ENCODE measurements around the gene ZNF212. TPM values are rescaled to one million over a fixed set of nuclear protein-coding genes. Genes with fewer than 3 reads are reported as not detected.
"Not testable (repeated sequence)": the region's sequence is repeated elsewhere in the genome, so short reads cannot be mapped to it uniquely, and the experiment has no call there.

Gene ZNF212
- total RNA-seq, 1 donor from 2014 or later, result 4.8 TPM

- intact Hi-C loops (cut with DNase I), result no loop called here
- DNase-seq (ENCODE audit: missing footprints), result no peak
- ATAC-seq, result no peak
These were observed 2.2 kb downstream of the ZNF212 start for GRCh38 chr7:149241696-149242095.

DNA sequence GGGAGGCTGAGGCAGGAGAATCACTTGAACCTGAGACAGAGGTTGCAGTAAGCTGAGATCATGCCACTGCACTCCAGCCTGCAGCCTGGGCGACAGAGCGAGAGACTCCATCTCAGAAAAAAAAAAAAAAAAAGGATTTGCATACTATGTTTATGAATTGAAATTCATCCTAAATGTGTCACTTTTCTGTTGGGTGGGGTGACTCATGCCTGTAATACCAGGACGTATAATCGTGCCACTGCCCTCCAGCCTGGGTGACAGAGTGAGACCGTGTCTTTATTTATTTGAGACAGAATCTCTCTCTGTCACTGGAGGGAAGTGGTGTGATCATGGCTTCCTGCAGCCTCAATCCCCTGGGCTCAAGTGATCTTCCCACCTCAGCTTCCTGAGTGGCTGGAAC, 5.8 kb downstream of the ZNF212 start:
- intact Hi-C loops (cut with DNase I), result no loop called here
- no peak for ATAC-seq
- DNase-seq (ENCODE audit: missing footprints), result no peak

- intact Hi-C loops (cut with DNase I), result no loop called here
- ATAC-seq, result no peak
These were observed 6.3 kb downstream of the ZNF212 start for GRCh38 chr7:149245744-149246143.

GRCh38 chr7:149248777-149249176, 9.3 kb downstream of the ZNF212 start:
- intact Hi-C loops (cut with DNase I), result no loop called here
- no peak for ATAC-seq

More at GRCh38 chr7:149245744-149246143, 6.3 kb downstream of the ZNF212 start:
- no peak for DNase-seq (ENCODE audit: missing footprints)

DNA sequence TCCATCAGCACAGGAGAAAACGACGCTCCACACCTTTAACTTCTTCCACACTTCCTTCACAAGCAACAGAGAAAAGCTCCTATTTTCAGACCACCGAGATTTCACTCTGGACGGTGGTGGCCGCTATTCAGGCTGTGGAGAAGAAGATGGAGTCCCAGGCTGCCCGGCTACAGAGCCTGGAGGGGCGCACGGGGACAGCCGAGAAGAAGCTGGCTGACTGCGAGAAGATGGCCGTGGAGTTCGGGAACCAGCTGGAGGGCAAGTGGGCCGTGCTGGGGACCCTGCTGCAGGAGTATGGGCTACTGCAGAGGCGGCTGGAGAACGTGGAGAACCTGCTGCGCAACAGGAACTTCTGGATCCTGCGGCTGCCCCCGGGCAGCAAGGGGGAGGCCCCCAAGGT, 10.7 kb downstream of the ZNF212 start:
- intact Hi-C loops (cut with DNase I), result not testable (repeated sequence)

More at GRCh38 chr7:149248777-149249176, 9.3 kb downstream of the ZNF212 start:
- DNase-seq (ENCODE audit: missing footprints), result no peak

DNA sequence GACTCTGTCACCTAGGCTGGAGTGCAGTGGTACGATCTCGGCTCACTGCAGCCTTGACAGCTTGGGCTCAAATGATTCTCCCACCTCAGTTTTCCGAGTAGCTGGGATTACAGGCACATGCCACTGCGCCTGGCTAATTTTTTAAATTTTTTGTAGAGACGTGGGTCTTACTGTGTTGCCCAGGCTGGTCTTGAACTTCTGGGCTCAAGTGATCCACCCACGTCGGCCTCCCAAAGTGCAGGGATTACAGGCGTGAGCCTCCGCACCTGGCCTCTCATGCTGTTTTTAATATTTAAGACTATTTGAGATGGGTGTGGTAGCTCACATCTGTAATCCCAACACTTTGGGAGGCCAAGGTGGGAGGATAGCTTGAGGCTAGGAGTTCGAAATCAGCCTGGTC, 12.1 kb downstream of the ZNF212 start:
- ATAC-seq; intact Hi-C loops (cut with DNase I); DNase-seq (ENCODE audit: missing footprints): not testable (repeated sequence)

More for the DNA sequence above, 10.7 kb downstream of the ZNF212 start:
- not testable (repeated sequence) for ATAC-seq; DNase-seq (ENCODE audit: missing footprints)

- intact Hi-C loops (cut with DNase I), result no loop called here
- ATAC-seq, result no peak
- DNase-seq (ENCODE audit: missing footprints), result no peak
These were observed 12.9 kb downstream of the ZNF212 start for GRCh38 chr7:149252378-149252777.

DNA sequence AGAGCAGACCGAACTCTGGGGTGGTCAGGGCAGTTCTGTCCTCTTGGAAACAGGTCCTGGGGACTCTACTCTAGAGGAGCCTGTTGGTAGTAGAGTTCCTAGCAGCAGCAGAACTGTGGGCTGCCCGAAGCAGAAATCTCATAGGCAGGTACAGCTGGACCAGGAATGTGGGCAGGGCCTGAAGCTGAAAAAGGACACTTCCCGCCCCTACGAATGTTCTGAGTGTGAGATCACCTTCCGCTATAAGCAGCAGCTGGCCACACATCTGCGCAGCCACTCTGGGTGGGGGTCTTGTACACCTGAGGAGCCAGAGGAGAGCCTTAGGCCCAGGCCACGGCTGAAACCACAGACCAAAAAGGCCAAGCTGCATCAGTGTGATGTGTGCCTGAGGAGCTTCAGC, 14.2 kb downstream of the ZNF212 start:
- ATAC-seq, result no peak
- intact Hi-C loops (cut with DNase I), result no loop called here

GRCh38 chr7:149254181-149254858, 14.9 kb downstream of the ZNF212 start:
- intact Hi-C loops (cut with DNase I), result no loop called here
- ATAC-seq, result no peak

More for the DNA sequence above, 14.2 kb downstream of the ZNF212 start:
- no peak for DNase-seq (ENCODE audit: missing footprints)

GRCh38 chr7:149255174-149255573, 15.7 kb downstream of the ZNF212 start:
- intact Hi-C loops (cut with DNase I), result no loop called here
- DNase-seq (ENCODE audit: missing footprints) (no peak), ATAC-seq (no peak)

More at GRCh38 chr7:149254181-149254858, 14.9 kb downstream of the ZNF212 start:
- DNase-seq (ENCODE audit: missing footprints), result peak; percentile 58

DNA sequence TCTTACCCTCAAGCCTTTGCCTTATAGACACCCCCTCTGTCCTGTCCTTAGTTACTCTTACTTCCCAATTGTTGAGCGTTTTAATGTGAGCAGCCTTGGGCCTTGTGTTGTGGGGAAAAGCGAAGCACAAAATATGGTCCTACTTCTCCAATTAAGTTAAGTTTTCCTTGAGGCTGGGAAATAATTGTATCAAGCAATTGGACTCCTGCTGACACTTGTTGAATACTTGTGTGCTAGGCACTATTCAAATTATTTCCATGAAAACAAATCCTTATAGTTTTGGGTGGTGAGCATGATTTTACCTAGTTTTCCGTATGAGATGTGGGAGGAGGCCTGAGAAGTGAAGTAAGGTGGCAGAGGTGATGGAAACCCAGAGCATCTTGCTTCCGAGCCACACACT, 17.1 kb downstream of the ZNF212 start:
- intact Hi-C loops (cut with DNase I), result no loop called here

DNA sequence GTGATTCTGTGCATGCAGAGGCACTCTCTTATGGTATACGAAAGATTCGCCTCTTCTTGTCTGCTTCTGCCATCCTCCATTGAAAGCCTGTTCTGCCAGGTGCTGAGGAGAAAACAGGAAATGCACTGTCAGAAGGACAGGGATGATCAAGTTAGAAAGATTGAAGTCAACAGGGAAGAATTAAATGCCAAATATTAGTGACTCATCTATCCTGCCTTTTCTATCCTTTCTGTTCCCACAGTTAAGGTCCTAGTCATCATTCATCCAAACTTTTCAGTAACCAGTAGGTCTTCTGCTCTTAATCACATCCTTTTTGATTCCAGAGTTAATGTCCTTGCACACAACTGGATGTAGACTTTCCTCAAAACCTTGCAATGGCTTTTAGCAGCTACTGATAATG, 17.7 kb downstream of the ZNF212 start:
- intact Hi-C loops (cut with DNase I), result no loop called here
- ATAC-seq (no peak), DNase-seq (ENCODE audit: missing footprints) (no peak)

More for the DNA sequence above, 17.1 kb downstream of the ZNF212 start:
- no peak for ATAC-seq
- DNase-seq (ENCODE audit: missing footprints), result no peak

DNA sequence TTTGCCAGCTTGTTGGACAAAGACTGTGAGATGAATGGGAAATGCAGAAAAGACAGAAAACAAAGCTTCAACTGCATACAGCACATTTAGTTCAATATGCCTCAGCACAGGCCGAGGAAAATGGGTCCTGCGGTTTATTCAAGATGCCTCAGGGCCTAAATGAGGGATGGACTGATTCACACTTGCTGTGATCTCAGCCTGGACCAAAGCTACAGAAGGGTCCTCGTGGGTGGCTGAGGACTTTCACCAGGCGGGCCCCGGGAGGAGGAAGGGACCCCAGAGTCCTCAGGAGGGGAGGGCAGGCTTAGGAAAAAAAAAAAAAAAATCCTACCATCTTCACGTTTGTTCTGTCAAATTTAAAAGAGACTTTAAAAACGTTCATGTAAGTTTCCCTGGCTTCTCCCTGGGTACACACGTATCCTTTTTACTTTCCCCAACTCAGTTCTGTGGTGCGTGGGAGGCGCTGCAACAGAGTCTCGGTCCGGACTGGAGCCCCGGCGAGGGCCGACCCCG, 21.9 kb downstream of the ZNF212 start:
- intact Hi-C loops (cut with DNase I), result loop anchor here (5.0 kb wide), 1 partner anchor 236 kb away; the partner anchor contains the start of gene ZNF746
- no peak for DNase-seq (ENCODE audit: missing footprints)
- ATAC-seq, result peak; percentile 12

DNA sequence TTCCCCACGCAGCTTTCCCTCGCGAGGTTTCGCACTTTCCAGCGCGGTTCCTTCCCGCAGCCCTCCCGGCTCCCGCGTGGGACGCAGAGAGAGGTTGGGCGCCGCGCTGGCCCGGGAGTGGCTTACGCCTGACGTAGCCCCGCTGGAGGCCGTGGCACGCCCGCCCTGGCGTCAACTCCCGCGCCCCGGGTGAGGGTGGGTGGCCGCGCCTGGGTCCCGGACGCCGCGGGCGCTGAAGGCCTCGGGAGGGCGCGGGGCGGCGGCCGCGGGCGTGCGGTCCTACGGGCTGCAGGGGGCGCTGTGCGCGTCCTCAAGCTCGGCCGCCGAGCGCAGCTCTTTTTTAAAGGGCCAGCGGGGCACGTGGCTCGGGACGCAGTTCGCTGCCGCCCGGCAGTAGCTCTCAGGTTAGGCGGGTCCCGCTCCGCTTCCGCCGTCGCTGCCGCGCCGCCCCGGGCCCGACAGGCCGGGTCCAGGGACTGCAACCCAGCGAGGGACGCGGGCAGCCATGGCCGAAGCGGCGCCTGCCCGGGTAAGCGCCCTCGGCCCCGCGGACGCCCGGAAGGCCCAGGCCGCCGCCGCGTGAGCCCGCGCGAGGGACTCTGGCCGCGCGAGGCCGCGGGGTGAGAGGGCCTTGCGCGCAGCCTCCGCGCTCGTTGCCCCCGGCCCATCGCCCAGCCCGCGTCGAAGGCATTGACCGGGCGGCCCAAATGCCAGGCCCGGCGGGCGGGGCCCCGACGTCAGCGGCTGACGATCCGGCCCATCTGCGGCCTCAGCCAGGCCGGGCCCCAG, 22.6 kb downstream of the ZNF212 start, which contains the start of gene ZNF783:
Gene ZNF783 (plus strand): TSS at position 368 of the 789 bp plus-strand sequence. CDS start 138 bp downstream, at position 506.
- ATAC-seq, result peak; percentile 97
- intact Hi-C loops (cut with DNase I), result loop anchor here (5.0 kb wide), 1 partner anchor 235 kb away; the partner anchor contains the start of gene ZNF746
- peak; percentile 94 for DNase-seq (ENCODE audit: missing footprints)

- ATAC-seq (no peak), DNase-seq (ENCODE audit: missing footprints) (peak; percentile 28)
- intact Hi-C loops (cut with DNase I), result no loop called here
These were observed 27.0 kb downstream of the ZNF212 start for GRCh38 chr7:149266451-149266850.

DNA sequence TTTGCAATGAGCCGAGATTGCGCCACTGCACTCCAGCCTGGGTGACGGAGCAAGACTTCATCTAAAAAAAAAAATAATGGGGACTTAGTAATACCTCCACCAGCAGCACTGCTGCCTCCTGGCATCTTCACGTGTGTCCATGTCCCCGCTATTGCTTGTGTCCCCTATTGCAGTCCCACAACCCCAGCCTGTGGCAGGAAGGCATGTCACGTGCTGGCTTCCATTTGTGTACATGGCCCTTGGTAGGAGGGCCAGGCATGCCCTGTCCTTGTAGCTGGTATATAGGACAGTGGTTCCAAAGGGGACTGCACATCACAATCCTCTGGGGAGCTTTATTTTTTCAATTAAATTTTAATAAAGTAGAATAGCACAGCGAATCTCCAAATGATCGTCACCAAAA, 28.3 kb downstream of the ZNF212 start:
- no peak for ATAC-seq
- DNase-seq (ENCODE audit: missing footprints), result peak; percentile 47
- intact Hi-C loops (cut with DNase I), result no loop called here

GRCh38 chr7:149274424-149274823, 35.0 kb downstream of the ZNF212 start:
- ATAC-seq; intact Hi-C loops (cut with DNase I); DNase-seq (ENCODE audit: missing footprints): not testable (repeated sequence)

DNA sequence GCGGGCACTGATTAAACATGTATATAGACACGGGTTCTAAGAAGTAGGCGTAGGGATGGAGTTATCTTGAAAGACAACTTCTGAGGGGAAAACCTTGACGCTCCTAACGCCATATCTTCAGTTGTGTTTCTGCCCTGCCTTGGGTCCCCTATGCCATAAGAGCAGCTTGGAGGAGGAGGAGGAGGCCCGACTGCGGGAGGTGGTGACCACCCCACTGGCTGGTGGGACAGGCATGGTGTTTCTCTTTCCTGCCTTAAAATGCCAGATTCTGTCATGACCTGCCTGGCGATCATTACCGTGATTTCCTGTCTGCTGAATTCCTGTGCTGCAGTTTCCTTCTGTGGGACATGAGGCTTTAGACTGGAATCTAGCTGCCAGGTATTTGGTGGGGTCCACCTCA, 38.4 kb downstream of the ZNF212 start:
- intact Hi-C loops (cut with DNase I), result no loop called here
- DNase-seq (ENCODE audit: missing footprints) (no peak), ATAC-seq (no peak)

DNA sequence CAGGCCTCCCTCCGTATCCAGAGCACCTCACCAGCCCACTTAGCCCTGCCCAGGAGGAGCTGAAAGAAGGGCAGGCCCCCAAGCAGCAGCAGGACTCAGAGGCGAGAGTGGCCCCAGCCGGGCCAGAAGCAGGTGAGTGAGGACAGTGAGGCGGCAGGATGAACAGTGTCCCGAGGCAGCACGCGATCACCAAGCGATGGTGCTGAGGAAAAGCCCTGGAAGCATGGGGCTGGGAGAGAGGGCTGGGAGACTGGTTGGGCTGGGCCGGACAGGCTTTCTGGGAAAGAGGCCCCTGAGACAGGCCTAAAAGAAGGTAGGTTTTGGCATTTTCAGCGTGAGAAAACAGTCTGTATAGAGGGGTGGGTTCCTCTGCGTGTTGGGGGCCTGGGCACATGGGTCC, 38.9 kb downstream of the ZNF212 start:
- DNase-seq (ENCODE audit: missing footprints), result no peak
- no peak for ATAC-seq
- intact Hi-C loops (cut with DNase I), result no loop called here

Data from Right ventricle myocardium inferior (tissue), 1 donor.